CD14-positive monocyte (primary cell): ENCODE data around the gene FBN2. TPM values are rescaled to one million over a fixed set of nuclear protein-coding genes. Genes with fewer than 3 reads are reported as not detected.

Source experiments
- DNase-seq, 3 donors: peaks; one replicate each; pipeline ENCODE4 v3.0.0-alpha.2; 2011 to 2022
- H2AFZ ChIP-seq: 2 replicates; pipeline ENCODE4 v1.6.0; 2012; ENCODE audit warnings: mild to moderate bottlenecking, low read depth, low read length, inconsistent platforms; ENCODE audit not compliant: insufficient read depth, poor library complexity, severe bottlenecking
- H3K27ac ChIP-seq, 2 donors: 1 replicate in 1 of 2; 2 replicates in 1 of 2; pipeline ENCODE4 v1.5.1; 2012 to 2013; ENCODE audit warnings: low read length in 2 of 2, control low read depth in 1 of 2, inconsistent platforms in 1 of 2, low read depth in 1 of 2, mild to moderate bottlenecking in 1 of 2
- H3K27me3 ChIP-seq, 2 donors: one replicate each; pipeline versions ENCODE4 v1.6.0 to v1.6.1; 2011 to 2013; ENCODE audit warnings: low read length in 2 of 2; ENCODE audit not compliant: control insufficient read depth in 2 of 2, insufficient read depth in 2 of 2
- H3K36me3 ChIP-seq, 2 donors: replicated peaks in 1 of 2; 1 replicate in 1 of 2; 2 replicates in 1 of 2; pipeline versions ENCODE4 v1.5.1 to v1.6.1; 2012 to 2013; ENCODE audit warnings: low read length in 2 of 2, control low read depth in 1 of 2, inconsistent platforms in 1 of 2, mild to moderate bottlenecking in 1 of 2; ENCODE audit not compliant: insufficient read depth in 2 of 2, control insufficient read depth in 1 of 2
- H3K4me1 ChIP-seq, 2 donors: 1 replicate in 1 of 2; 2 replicates in 1 of 2; pipeline versions ENCODE4 v1.5.1 to v1.6.1; 2012 to 2013; ENCODE audit warnings: low read length in 2 of 2, control low read depth in 1 of 2, inconsistent platforms in 1 of 2, mild to moderate bottlenecking in 1 of 2, moderate library complexity in 1 of 2; ENCODE audit not compliant: insufficient read depth in 2 of 2, control insufficient read depth in 1 of 2
- H3K4me2 ChIP-seq: replicated peaks from 2 replicates; pipeline ENCODE3; 2012; ENCODE audit warnings: low read length, moderate library complexity, mild to moderate bottlenecking; ENCODE audit not compliant: poor library complexity, severe bottlenecking; ENCODE audit errors: extremely low read depth
- H3K4me3 ChIP-seq, 3 experiments: fragments of 200-600 bp in 1 of 3; sonication (generic) in 1 of 3; replicated peaks in 1 of 3; 1 replicate in 2 of 3; 2 replicates in 1 of 3; pipeline ENCODE4 v1.5.1; 2011 to 2013; ENCODE audit warnings: low read length in 3 of 3, mild to moderate bottlenecking in 3 of 3, control low read depth in 2 of 3, low read depth in 2 of 3, inconsistent platforms in 1 of 3, moderate library complexity in 1 of 3
- H3K79me2 ChIP-seq: 2 replicates; pipeline ENCODE4 v1.6.0; 2012; ENCODE audit warnings: mild to moderate bottlenecking, control low read depth, inconsistent platforms, low read length, moderate library complexity; ENCODE audit not compliant: insufficient read depth
- H3K9ac ChIP-seq: 2 replicates; pipeline ENCODE4 v1.6.0; 2017; ENCODE audit warnings: low read length, mild to moderate bottlenecking; ENCODE audit not compliant: insufficient read depth, poor library complexity, severe bottlenecking
- H3K9me3 ChIP-seq, 2 donors: replicated peaks in 1 of 2; 1 replicate in 1 of 2; 2 replicates in 1 of 2; pipeline versions ENCODE4 v1.5.1 to v1.6.1; 2012 to 2013; ENCODE audit warnings: low read length in 2 of 2, control low read depth in 1 of 2; ENCODE audit not compliant: control insufficient read depth in 1 of 2, insufficient read depth in 1 of 2
- H4K20me1 ChIP-seq: 2 replicates; pipeline ENCODE4 v1.6.0; 2012; ENCODE audit warnings: mild to moderate bottlenecking, low read length, control low read depth, moderate library complexity; ENCODE audit not compliant: insufficient read depth
- H3K27ac Mint-ChIP-seq, 7 donors: one replicate each; pipeline ENCODE4 v1.8.0; 2020; ENCODE audit warnings: mild to moderate bottlenecking in 7 of 7, mixed read lengths in 7 of 7, moderate library complexity in 6 of 7, inconsistent platforms in 2 of 7
- H3K27me3 Mint-ChIP-seq, 3 donors: one replicate each; pipeline ENCODE4 v1.8.0; 2021 to 2022; ENCODE audit warnings: low read depth in 3 of 3, mild to moderate bottlenecking in 3 of 3, mixed read lengths in 3 of 3, moderate library complexity in 3 of 3, inconsistent platforms in 1 of 3
- H3K36me3 Mint-ChIP-seq, 2 donors: one replicate each; pipeline ENCODE4 v1.8.0; 2020; ENCODE audit warnings: mixed read lengths in 2 of 2, inconsistent platforms in 1 of 2, mild to moderate bottlenecking in 1 of 2
- H3K4me1 Mint-ChIP-seq: one replicate; pipeline ENCODE4 v1.8.0; 2020; ENCODE audit warnings: mild to moderate bottlenecking, mixed read lengths
- H3K4me3 Mint-ChIP-seq, 2 donors: one replicate each; pipeline ENCODE4 v1.8.0; 2020; ENCODE audit warnings: mild to moderate bottlenecking in 2 of 2, mixed read lengths in 2 of 2, moderate library complexity in 1 of 2
- H3K9me3 Mint-ChIP-seq, 7 donors: one replicate each; pipeline ENCODE4 v1.8.0; 2020 to 2022; ENCODE audit warnings: mixed read lengths in 7 of 7, mild to moderate bottlenecking in 6 of 7, moderate library complexity in 6 of 7, inconsistent platforms in 2 of 7
- CTCF ChIP-seq: fragments of 200-600 bp; IDR thresholded peaks from one replicate; pipeline ENCODE4 v1.8.0; 2022; ENCODE audit warnings: antibody characterized with exemption, mild to moderate bottlenecking
- WGBS: methylation state at CpG from one replicate; pipeline ENCODE4 v1.1.5; 2013; ENCODE audit warnings: missing lambda C conversion rate; ENCODE audit not compliant: insufficient coverage; 5-methylcytosine and 5-hydroxymethylcytosine counted together
- intact Hi-C, 2 donors: fragments of 100-400 bp; cut with micrococcal nuclease; formaldehyde crosslinking; loops; one replicate each; pipeline versions ENCODE4 v1.15.0 to v1.15.1; 2023
- polyA plus RNA-seq, 3 donors: library from polyadenylated mRNA; depleted of rRNA in 1 of 3; unstranded in 2 of 3; stranded (reverse) in 1 of 3; fragments of 300-500 nt in 2 of 3; fragments of >200 nt in 1 of 3; fragmentation: Illumina TruSeq in 2 of 3; gene quantifications; 1 replicate in 2 of 3; 2 replicates in 1 of 3; pipeline ENCODE4 v1.2.3, GENCODE V29; 2012 to 2021

The FBN2 gene
- polyA plus RNA-seq, 3 donors = 0.85 to 19.3 (median 4.2) TPM

GRCh38 chr5:128477944-128478343, 60.1 kb downstream of the FBN2 start:
- Histone ChIP-seq H3K27me3 (no peaks in the 10 kb centered on the region), H3K27ac (no peak overlapping the region), H3K4me2 (no peak overlapping the region), H3K9ac (no peak overlapping the region), H2AFZ (no peak overlapping the region), H3K4me3 (no peak overlapping the region), H3K79me2 (no peaks in the 10 kb centered on the region), H3K36me3 (peaks cover 0 to 6% of the 10 kb centered on the region in 2 donors), H3K9me3 (no peaks in the 10 kb centered on the region), H4K20me1 (no peaks in the 10 kb centered on the region), H3K4me1 (no peaks in the 10 kb centered on the region)
- intact Hi-C loops = no loop called here
- no peak for TF ChIP-seq CTCF
- Mint-ChIP-seq H3K27ac (no peak overlapping the region), H3K9me3 (peaks cover 0 to 2% (median 0%) of the 10 kb centered on the region in 7 donors), H3K36me3 (peaks cover 0 to 8% of the 10 kb centered on the region in 2 donors), H3K4me1 (no peaks in the 10 kb centered on the region), H3K4me3 (no peak overlapping the region), H3K27me3 (peaks cover 0 to 2% (median 2%) of the 10 kb centered on the region in 3 donors)
- no peak for DNase-seq
- 100% methylated on average over 1 of the region's 5 CpGs for whole genome bisulfite sequencing

GRCh38 chr5:128475693-128476092, 62.4 kb downstream of the FBN2 start:
- no peak overlapping the region for H3K4me2 ChIP-seq
- DNase-seq = no peak
- no peak overlapping the region for H3K27ac Mint-ChIP-seq
- H3K4me3 ChIP-seq = no peak overlapping the region
- H3K9ac ChIP-seq = no peak overlapping the region
- H3K4me3 Mint-ChIP-seq = no peak overlapping the region
- H3K36me3 Mint-ChIP-seq = peaks cover 0 to 6% of the 10 kb centered on the region in 2 donors
- no peaks in the 10 kb centered on the region for H3K79me2 ChIP-seq
- H4K20me1 ChIP-seq = no peaks in the 10 kb centered on the region
- no peaks in the 10 kb centered on the region for H3K9me3 ChIP-seq
- H3K4me1 ChIP-seq = no peaks in the 10 kb centered on the region
- peaks cover 0 to 2% (median 2%) of the 10 kb centered on the region in 3 donors for H3K27me3 Mint-ChIP-seq
- peaks cover 0 to 2% (median 0%) of the 10 kb centered on the region in 7 donors for H3K9me3 Mint-ChIP-seq
- intact Hi-C loops = no loop called here
- no peak overlapping the region for H2AFZ ChIP-seq
- H3K27ac ChIP-seq = no peak overlapping the region
- no peak for TF ChIP-seq CTCF
- H3K4me1 Mint-ChIP-seq = peaks cover 5% of the 10 kb centered on the region
- H3K36me3 ChIP-seq = peaks cover 0 to 6% of the 10 kb centered on the region in 2 donors
- H3K27me3 ChIP-seq = no peaks in the 10 kb centered on the region
- WGBS = no CpG with 5 or more reads among the region's 3 CpGs
